Loucy (cell line): ENCODE results near the gene IZUMO2.

Experiments used
- CTCF ChIP-seq: fragments of 200-600 bp; sonication (generic); conservative IDR thresholded peaks from 2 replicates; pipeline ENCODE4 v1.5.1; 2014; ENCODE audit warnings: mild to moderate bottlenecking, antibody characterized with exemption, low read length
- EZH2phosphoT487 ChIP-seq: fragments of 200-600 bp; IDR thresholded peaks from 2 replicates; pipeline ENCODE4 v1.6.1; 2018; ENCODE audit warnings: antibody characterized with exemption, mild to moderate bottlenecking, moderate library complexity, borderline replicate concordance

DNA sequence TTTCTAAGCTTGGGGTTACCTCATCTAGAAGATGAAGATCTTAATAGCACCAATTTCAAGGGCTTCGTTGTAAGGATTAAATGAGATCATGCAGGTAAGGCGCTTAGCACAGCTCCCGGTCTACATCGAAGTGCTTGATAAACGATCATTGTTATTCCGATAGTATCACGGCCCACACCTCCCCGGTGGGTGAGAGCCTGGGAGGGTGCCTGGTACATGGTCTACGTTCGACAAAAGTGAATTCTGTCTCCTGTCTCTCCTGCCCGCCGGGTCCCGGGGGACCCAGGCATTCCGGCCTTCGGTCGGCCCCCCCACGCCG, 39.8 kb upstream of the IZUMO2 start:
- TF ChIP-seq CTCF: no peak
- TF ChIP-seq EZH2phosphoT487: no peak
